Gastroesophageal sphincter (tissue), 3 donors: ENCODE results near the gene TMEM117.

Experiments used
- CTCF ChIP-seq, 4 experiments: fragments of 200-600 bp in 2 of 4; fragments of 450-650 bp in 2 of 4; sonication (generic) in 1 of 4; IDR thresholded peaks; one replicate each; pipeline ENCODE4 v1.5.1; 2017 to 2019; ENCODE audit warnings: antibody characterized with exemption in 4 of 4, mild to moderate bottlenecking in 2 of 4, moderate library complexity in 2 of 4
- EP300 ChIP-seq: sonication (generic); formaldehyde crosslinking; IDR thresholded peaks from one replicate; pipeline ENCODE4 v1.6.1; 2017; ENCODE audit warnings: antibody characterized with exemption, mild to moderate bottlenecking
- POLR2A ChIP-seq, 2 donors: fragments of 450-650 bp; IDR thresholded peaks; one replicate each; pipeline ENCODE4 v1.6.1; 2017; ENCODE audit warnings: antibody characterized with exemption in 2 of 2, mild to moderate bottlenecking in 2 of 2, moderate library complexity in 1 of 2

GRCh38 chr12:44422559-44422958 lies 586.7 kb downstream of the TMEM117 start:
- TF ChIP-seq POLR2A (IDR thresholded peaks at IDR 0.05) (no peak), CTCF (IDR thresholded peaks at IDR 0.05) (no peak), EP300 (no peak)
